IMR-90 (cell line): ENCODE data around the gene UPK1B. TPM values are rescaled to one million over a fixed set of nuclear protein-coding genes. Genes with fewer than 3 reads are reported as not detected.

ENCODE experiments used
- ATAC-seq: fragments of 200-7000 bp; cut with Tn5 transposase; 2 replicates; pipeline ENCODE4 v1.9.1; 2020; ENCODE audit warnings: low read depth, mild to moderate bottlenecking, moderate library complexity
- BruUV-seq: library from RNA; stranded (reverse); fragments of 400-500 nt; replicated peaks from 2 replicates; lab custom pipeline; 2021; lab: Mats Ljungman, UMichigan
- CTCF ChIA-PET: fragments of 300-600 bp; formaldehyde crosslinking; extraction: SDS; loops from one replicate; lab custom pipeline; 2021; ENCODE audit warnings: antibody characterized with exemption; lab: Yijun Ruan, JAX
- POLR2A ChIA-PET: fragments of 300-600 bp; sonication (Branson Sonifier 250); formaldehyde crosslinking; loops from one replicate; lab custom pipeline; 2022; ENCODE audit warnings: antibody characterized with exemption; ENCODE audit not compliant: unreplicated experiment; lab: Charles Lee
- DNase-seq: peaks from one replicate; pipeline ENCODE4 v3.0.0; 2013
- H2AFZ ChIP-seq: replicated peaks from 2 replicates; pipeline ENCODE3; 2013; ENCODE audit warnings: low read length, mild to moderate bottlenecking; ENCODE audit not compliant: poor library complexity
- H2AK5ac ChIP-seq: 2 replicates; pipeline ENCODE4 v1.6.1; 2013; ENCODE audit warnings: low read depth, low read length, inconsistent platforms
- H2AK9ac ChIP-seq: replicated peaks from 2 replicates; pipeline ENCODE3; 2013; ENCODE audit warnings: mild to moderate bottlenecking, low read depth, low read length, moderate library complexity; ENCODE audit not compliant: poor library complexity
- H2BK120ac ChIP-seq: 2 replicates; pipeline ENCODE4 v1.6.1; 2013; ENCODE audit warnings: low read depth, low read length, inconsistent platforms
- H2BK15ac ChIP-seq: 3 replicates; pipeline ENCODE4 v1.6.1; 2013; ENCODE audit warnings: low read depth, low read length, inconsistent platforms
- H2BK20ac ChIP-seq: 2 replicates; pipeline ENCODE4 v1.6.1; 2013; ENCODE audit warnings: low read depth, mild to moderate bottlenecking, inconsistent platforms, low read length, moderate library complexity
- H2BK5ac ChIP-seq: 2 replicates; pipeline ENCODE4 v1.6.1; 2013; ENCODE audit warnings: mild to moderate bottlenecking, low read depth, low read length, inconsistent platforms; ENCODE audit not compliant: poor library complexity, severe bottlenecking
- H3K14ac ChIP-seq: replicated peaks from 2 replicates; pipeline ENCODE4 v1.6.1; 2013; ENCODE audit warnings: low read depth, low read length, inconsistent platforms
- H3K18ac ChIP-seq: 2 replicates; pipeline ENCODE4 v1.6.1; 2013; ENCODE audit warnings: low read depth, low read length, control low read depth
- H3K23ac ChIP-seq: 2 replicates; pipeline ENCODE4 v1.6.1; 2013; ENCODE audit warnings: low read depth, low read length, inconsistent platforms
- H3K27ac ChIP-seq: 2 replicates; pipeline ENCODE4 v1.5.1; 2013; ENCODE audit warnings: mild to moderate bottlenecking, control low read depth, low read length; ENCODE audit not compliant: insufficient read depth
- H3K27me3 ChIP-seq: 2 replicates; pipeline ENCODE4 v1.6.1; 2013; ENCODE audit warnings: low read length; ENCODE audit not compliant: control insufficient read depth, insufficient read depth
- H3K36me3 ChIP-seq: 2 replicates; pipeline ENCODE4 v1.6.1; 2013; ENCODE audit warnings: low read length, mixed read lengths; ENCODE audit not compliant: control insufficient read depth, insufficient read depth
- H3K4ac ChIP-seq: 2 replicates; pipeline ENCODE4 v1.6.1; 2013; ENCODE audit warnings: low read depth, low read length, inconsistent platforms
- H3K4me1 ChIP-seq: 2 replicates; pipeline ENCODE4 v1.6.1; 2013; ENCODE audit warnings: low read length, mixed read lengths; ENCODE audit not compliant: control insufficient read depth, insufficient read depth
- H3K4me2 ChIP-seq: 2 replicates; pipeline ENCODE4 v1.6.1; 2013; ENCODE audit warnings: low read depth, mild to moderate bottlenecking, control low read depth, low read length, moderate library complexity
- H3K4me3 ChIP-seq: 2 replicates; pipeline ENCODE4 v1.5.1; 2013; ENCODE audit warnings: low read depth, mild to moderate bottlenecking, control low read depth, low read length, moderate library complexity; ENCODE audit not compliant: insufficient read depth
- H3K56ac ChIP-seq: 2 replicates; pipeline ENCODE4 v1.6.1; 2013; ENCODE audit warnings: low read length, inconsistent platforms; ENCODE audit not compliant: insufficient read depth; ENCODE audit errors: extremely low read depth
- H3K79me1 ChIP-seq, 2 experiments: 2 replicates each; pipeline ENCODE4 v1.6.1; 2013; ENCODE audit warnings: low read length in 2 of 2, inconsistent platforms in 1 of 2, low read depth in 1 of 2
- H3K9ac ChIP-seq: 2 replicates; pipeline ENCODE4 v1.6.1; 2013; ENCODE audit warnings: low read depth, low read length, control low read depth
- H3K9me1 ChIP-seq: 2 replicates; pipeline ENCODE4 v1.6.1; 2013; ENCODE audit warnings: low read length, inconsistent platforms; ENCODE audit not compliant: insufficient read depth
- H3K9me3 ChIP-seq: 2 replicates; pipeline ENCODE4 v1.6.1; 2013; ENCODE audit warnings: low read length; ENCODE audit not compliant: control insufficient read depth, insufficient read depth
- H4K20me1 ChIP-seq: 2 replicates; pipeline ENCODE4 v1.6.1; 2013; ENCODE audit warnings: low read length, inconsistent platforms; ENCODE audit not compliant: insufficient read depth
- H4K5ac ChIP-seq: 2 replicates; pipeline ENCODE4 v1.6.1; 2013; ENCODE audit warnings: mild to moderate bottlenecking, low read depth, low read length, control low read depth
- H4K8ac ChIP-seq, 2 experiments: 2 replicates each; pipeline ENCODE4 v1.6.1; 2013; ENCODE audit warnings: low read depth in 2 of 2, low read length in 2 of 2, control low read depth in 1 of 2, inconsistent platforms in 1 of 2
- H4K91ac ChIP-seq: 2 replicates; pipeline ENCODE4 v1.6.1; 2013; ENCODE audit warnings: low read depth, low read length, inconsistent platforms; ENCODE audit not compliant: insufficient read depth
- BHLHE40 ChIP-seq: fragments of 150-350 bp; IDR thresholded peaks from 2 replicates; pipeline ENCODE4 v1.6.1; 2016; ENCODE audit warnings: mild to moderate bottlenecking, low read depth, low read length
- CEBPB ChIP-seq: IDR thresholded peaks from 2 replicates; pipeline ENCODE4 v1.6.1; 2012; ENCODE audit warnings: low read depth, low read length, improper control_type of control experiment
- CHD1 ChIP-seq: IDR thresholded peaks from 2 replicates; pipeline ENCODE4 v1.6.1; 2012; ENCODE audit warnings: low read depth, low read length, improper control_type of control experiment
- ELK1 ChIP-seq: fragments of 150-350 bp; IDR thresholded peaks from 2 replicates; pipeline ENCODE4 v1.6.1; 2016; ENCODE audit warnings: low read depth, mild to moderate bottlenecking, low read length, moderate library complexity, borderline replicate concordance
- FOS ChIP-seq: fragments of 150-350 bp; IDR thresholded peaks from 2 replicates; pipeline ENCODE4 v1.6.1; 2016; ENCODE audit warnings: low read depth, low read length
- MAFK ChIP-seq: IDR thresholded peaks from 2 replicates; pipeline ENCODE4 v1.6.1; 2012; ENCODE audit warnings: low read depth, low read length, improper control_type of control experiment
- MAZ ChIP-seq: IDR thresholded peaks from 2 replicates; pipeline ENCODE4 v1.6.1; 2012; ENCODE audit warnings: low read depth, mild to moderate bottlenecking, low read length, improper control_type of control experiment, moderate library complexity, borderline replicate concordance
- MXI1 ChIP-seq: IDR thresholded peaks from 2 replicates; pipeline ENCODE4 v1.6.1; 2012; ENCODE audit warnings: low read depth, mild to moderate bottlenecking, low read length, moderate library complexity, borderline replicate concordance
- NFE2L2 ChIP-seq: fragments of 150-350 bp; IDR thresholded peaks from 2 replicates; pipeline ENCODE4 v1.6.1; 2016; ENCODE audit warnings: low read depth, mild to moderate bottlenecking, low read length
- POLR2A ChIP-seq: IDR thresholded peaks from 2 replicates; pipeline ENCODE4 v1.6.1; 2012; ENCODE audit warnings: mild to moderate bottlenecking, low read depth, low read length
- RAD21 ChIP-seq: IDR thresholded peaks from 2 replicates; pipeline ENCODE4 v1.6.1; 2012; ENCODE audit warnings: low read length, improper control_type of control experiment
- RCOR1 ChIP-seq: IDR thresholded peaks from 2 replicates; pipeline ENCODE4 v1.6.1; 2012; ENCODE audit warnings: mild to moderate bottlenecking, low read length, improper control_type of control experiment; ENCODE audit not compliant: insufficient replicate concordance
- RFX5 ChIP-seq: IDR thresholded peaks from 2 replicates; pipeline ENCODE4 v1.8.0; 2012; ENCODE audit warnings: low read depth, mild to moderate bottlenecking, low read length, moderate library complexity
- SMC3 ChIP-seq: fragments of 150-350 bp; IDR thresholded peaks from 2 replicates; pipeline ENCODE4 v1.6.1; 2016; ENCODE audit warnings: low read depth, mild to moderate bottlenecking, antibody characterized with exemption, low read length, moderate library complexity
- WGBS, 2 experiments: methylation state at CpG; one replicate each; pipeline versions ENCODE4 v1.1.5 to v1.1.7; 2013; ENCODE audit warnings: missing lambda C conversion rate in 2 of 2; ENCODE audit not compliant: insufficient read length in 1 of 2; ENCODE audit errors: extremely low coverage in 2 of 2; 5-methylcytosine and 5-hydroxymethylcytosine counted together
- dilution Hi-C: fragments of 300-500 bp; cut with HindIII; formaldehyde crosslinking; loops from one replicate; pipeline ENCODE4 v1.14.3; 2018; ENCODE audit warnings: low sequenced_read_pairs; ENCODE audit not compliant: unreplicated experiment
- in situ Hi-C: fragments of 300-500 bp; cut with MboI; formaldehyde crosslinking; loops from 3 replicates; pipeline ENCODE4 v1.14.3; 2019; ENCODE audit warnings: low sequenced_read_pairs, inconsistent platforms, mixed read lengths
- intact Hi-C: fragments of 100-400 bp; cut with micrococcal nuclease; formaldehyde crosslinking; loops from 2 replicates; pipeline ENCODE4 v1.10.0; 2022
- polyA plus RNA-seq, 3 experiments: library from polyadenylated mRNA; depleted of rRNA; stranded (reverse); fragments of >200 nt; gene quantifications; 2 replicates each; pipeline ENCODE4 v1.2.3, GENCODE V29; 2012; ENCODE audit warnings: low replicate concordance in 1 of 3
- total RNA-seq: library from RNA; depleted of rRNA; stranded (reverse); fragments of >200 nt; gene quantifications from 2 replicates; pipeline ENCODE4 v1.2.3, GENCODE V29; 2012
- TF ChIP-seq, protein P1 (sequence below): fragments of 150-350 bp; IDR thresholded peaks from 2 replicates; pipeline ENCODE4 v1.6.1; 2017; ENCODE audit warnings: mild to moderate bottlenecking, antibody characterized with exemption, low read length, low read depth
- TF ChIP-seq, protein P2 (sequence below): conservative IDR thresholded peaks from 2 replicates; pipeline ENCODE4 v1.5.1; 2012; ENCODE audit warnings: mild to moderate bottlenecking, low read depth, low read length, improper control_type of control experiment

Gene UPK1B
- total and polyA plus RNA-seq, 2 of the 4 experiments (the other 2 are of a cell fraction): 0.36 to 0.55 TPM

DNA sequence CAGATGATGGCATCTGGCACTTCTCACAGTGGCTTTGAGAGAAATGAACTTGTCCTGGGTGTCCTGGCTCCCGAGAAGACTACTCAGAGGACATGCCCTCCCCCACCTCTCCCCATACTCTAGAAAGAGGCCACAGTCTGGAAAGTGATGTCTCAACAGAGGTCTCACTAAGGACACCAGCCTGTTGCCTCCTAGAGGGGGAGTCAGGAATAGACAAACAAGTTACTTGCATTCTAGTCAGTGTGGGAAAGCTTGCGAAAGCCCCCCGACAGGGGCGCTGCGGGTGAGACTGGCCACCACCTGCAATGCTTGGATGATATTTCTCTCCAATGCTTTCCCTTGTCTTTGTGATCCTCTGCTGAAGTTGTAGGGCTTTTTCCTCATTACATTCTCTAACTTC, 50.1 kb downstream of the UPK1B start:
- H3K79me1 ChIP-seq: peaks cover 24 to 36% of the 10 kb centered on the region in 2 experiments
- no peak overlapping the region for H3K18ac ChIP-seq
- no peak overlapping the region for H2AFZ ChIP-seq
- no peak overlapping the region for H2BK15ac ChIP-seq
- no CpG with 5 or more reads among the region's 5 CpGs for WGBS, 2 experiments
- no peak overlapping the region for H3K27ac ChIP-seq
- POLR2A ChIA-PET: no interaction called here
- no peak overlapping the region for H3K4me3 ChIP-seq
- H4K91ac ChIP-seq: no peak overlapping the region
- intact Hi-C loops (no loop called here), dilution Hi-C loops (no loop called here), in situ Hi-C loops (no loop called here)
- CTCF ChIA-PET: no interaction called here
- H3K27me3 ChIP-seq: no peaks in the 10 kb centered on the region
- no peak overlapping the region for H4K8ac ChIP-seq
- H3K4me2 ChIP-seq: no peak overlapping the region
- BruUV-seq: no TSS peak
- no peaks in the 10 kb centered on the region for H3K9me3 ChIP-seq
- no peak overlapping the region for H3K23ac ChIP-seq
- H2BK20ac ChIP-seq: no peak overlapping the region
- TF ChIP-seq CHD1: no peak
- no peak for TF ChIP-seq RFX5
- TF ChIP-seq CEBPB: no peak
- no peak for TF ChIP-seq NFE2L2
- no peak for TF ChIP-seq RCOR1
- TF ChIP-seq, protein P1, sequence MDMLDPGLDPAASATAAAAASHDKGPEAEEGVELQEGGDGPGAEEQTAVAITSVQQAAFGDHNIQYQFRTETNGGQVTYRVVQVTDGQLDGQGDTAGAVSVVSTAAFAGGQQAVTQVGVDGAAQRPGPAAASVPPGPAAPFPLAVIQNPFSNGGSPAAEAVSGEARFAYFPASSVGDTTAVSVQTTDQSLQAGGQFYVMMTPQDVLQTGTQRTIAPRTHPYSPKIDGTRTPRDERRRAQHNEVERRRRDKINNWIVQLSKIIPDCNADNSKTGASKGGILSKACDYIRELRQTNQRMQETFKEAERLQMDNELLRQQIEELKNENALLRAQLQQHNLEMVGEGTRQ: no peak
- no peak for TF ChIP-seq MAZ
- no peak for TF ChIP-seq MXI1
- TF ChIP-seq POLR2A: no peak
- TF ChIP-seq RAD21: no peak
- TF ChIP-seq, protein P2, sequence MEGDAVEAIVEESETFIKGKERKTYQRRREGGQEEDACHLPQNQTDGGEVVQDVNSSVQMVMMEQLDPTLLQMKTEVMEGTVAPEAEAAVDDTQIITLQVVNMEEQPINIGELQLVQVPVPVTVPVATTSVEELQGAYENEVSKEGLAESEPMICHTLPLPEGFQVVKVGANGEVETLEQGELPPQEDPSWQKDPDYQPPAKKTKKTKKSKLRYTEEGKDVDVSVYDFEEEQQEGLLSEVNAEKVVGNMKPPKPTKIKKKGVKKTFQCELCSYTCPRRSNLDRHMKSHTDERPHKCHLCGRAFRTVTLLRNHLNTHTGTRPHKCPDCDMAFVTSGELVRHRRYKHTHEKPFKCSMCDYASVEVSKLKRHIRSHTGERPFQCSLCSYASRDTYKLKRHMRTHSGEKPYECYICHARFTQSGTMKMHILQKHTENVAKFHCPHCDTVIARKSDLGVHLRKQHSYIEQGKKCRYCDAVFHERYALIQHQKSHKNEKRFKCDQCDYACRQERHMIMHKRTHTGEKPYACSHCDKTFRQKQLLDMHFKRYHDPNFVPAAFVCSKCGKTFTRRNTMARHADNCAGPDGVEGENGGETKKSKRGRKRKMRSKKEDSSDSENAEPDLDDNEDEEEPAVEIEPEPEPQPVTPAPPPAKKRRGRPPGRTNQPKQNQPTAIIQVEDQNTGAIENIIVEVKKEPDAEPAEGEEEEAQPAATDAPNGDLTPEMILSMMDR: no peak
- no peak for TF ChIP-seq FOS
- no peak for TF ChIP-seq ELK1
- no peak for TF ChIP-seq SMC3
- no peak for TF ChIP-seq BHLHE40
- TF ChIP-seq MAFK: no peak
- H3K56ac ChIP-seq: no peak overlapping the region
- H3K4me1 ChIP-seq: peaks cover 13% of the 10 kb centered on the region
- DNase-seq (no peak), ATAC-seq (no peak)
- no peak overlapping the region for H2BK120ac ChIP-seq
- no peak overlapping the region for H2BK5ac ChIP-seq
- no peak overlapping the region for H3K14ac ChIP-seq
- H4K20me1 ChIP-seq: no peaks in the 10 kb centered on the region
- H2AK9ac ChIP-seq: no peak overlapping the region
- H3K36me3 ChIP-seq: peaks cover 49% of the 10 kb centered on the region
- H3K9ac ChIP-seq: no peak overlapping the region
- H2AK5ac ChIP-seq: no peak overlapping the region
- H3K9me1 ChIP-seq: peaks cover 7% of the 10 kb centered on the region
- no peak overlapping the region for H3K4ac ChIP-seq
- no peak overlapping the region for H4K5ac ChIP-seq
